Stimulated activated CD4-positive, alpha-beta T cell treated with anti-CD3 and anti-CD28 coated beads, Interleukin-2, amount 100 ng/mL, for 24 hours (primary cell): Measurements from ENCODE around the gene SUV39H1.
"Not testable (repeated sequence)": the region's sequence is repeated elsewhere in the genome, so short reads cannot be mapped to it uniquely, and the experiment has no call there.

Experiments
- DNase-seq, 2 donors: peaks; one replicate each; pipeline ENCODE4 v3.0.0-alpha.2; 2020

SUV39H1 gene

DNA sequence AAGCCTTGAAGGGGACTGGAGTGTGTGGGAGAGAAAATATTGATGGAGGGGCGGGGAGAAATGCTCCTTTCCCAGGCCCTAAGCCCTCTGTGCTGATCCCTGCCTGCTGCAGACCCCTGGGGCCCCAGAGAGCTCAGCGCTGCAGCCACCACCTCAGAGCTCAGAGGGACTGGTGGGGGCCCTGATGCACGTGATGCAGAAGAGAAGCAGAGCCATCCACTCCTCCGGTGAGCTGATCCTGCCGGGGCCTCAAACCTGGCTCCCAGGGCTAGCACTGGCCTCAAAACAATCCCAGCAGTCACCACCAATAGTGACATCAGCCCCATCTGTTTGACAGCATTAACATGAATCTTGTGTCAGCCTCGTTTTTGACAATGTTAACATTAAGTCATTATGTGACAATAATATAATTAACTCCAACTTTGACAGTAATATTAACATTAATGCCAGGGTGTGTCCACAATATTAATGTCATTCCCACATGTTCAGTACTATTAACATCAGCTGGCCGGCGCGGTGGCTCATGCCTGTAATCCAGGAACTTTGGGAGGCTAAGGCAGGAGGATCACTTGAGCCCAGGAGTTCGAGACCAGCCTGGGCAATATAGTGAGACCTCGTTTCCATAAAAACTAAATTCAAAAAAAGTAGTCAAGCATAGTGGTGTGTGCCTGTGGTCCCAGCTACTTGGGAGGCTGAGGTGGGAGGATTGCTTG, 7.2 kb upstream of the SUV39H1 start:
- no peak for DNase-seq

DNA sequence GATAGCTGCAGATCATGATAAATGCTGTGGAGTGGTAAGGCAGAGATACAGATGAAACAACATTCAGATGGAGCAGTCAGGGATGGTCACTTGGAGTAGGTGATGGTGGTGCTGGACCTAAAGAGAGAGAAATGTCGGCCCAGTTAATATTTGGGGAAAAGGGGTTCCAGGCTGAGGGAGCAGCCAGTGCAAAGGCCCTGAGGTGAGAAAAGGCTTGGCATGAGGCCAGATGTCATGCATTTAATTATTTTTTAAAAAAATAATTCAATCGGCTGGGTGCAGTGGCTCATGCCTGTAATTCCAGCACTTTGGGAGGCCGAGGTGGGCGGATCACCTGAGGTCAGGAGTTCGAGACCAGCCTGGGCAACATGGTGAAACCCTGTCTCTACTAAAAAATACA, 4.8 kb upstream of the SUV39H1 start:
- not testable (repeated sequence) for DNase-seq

DNA sequence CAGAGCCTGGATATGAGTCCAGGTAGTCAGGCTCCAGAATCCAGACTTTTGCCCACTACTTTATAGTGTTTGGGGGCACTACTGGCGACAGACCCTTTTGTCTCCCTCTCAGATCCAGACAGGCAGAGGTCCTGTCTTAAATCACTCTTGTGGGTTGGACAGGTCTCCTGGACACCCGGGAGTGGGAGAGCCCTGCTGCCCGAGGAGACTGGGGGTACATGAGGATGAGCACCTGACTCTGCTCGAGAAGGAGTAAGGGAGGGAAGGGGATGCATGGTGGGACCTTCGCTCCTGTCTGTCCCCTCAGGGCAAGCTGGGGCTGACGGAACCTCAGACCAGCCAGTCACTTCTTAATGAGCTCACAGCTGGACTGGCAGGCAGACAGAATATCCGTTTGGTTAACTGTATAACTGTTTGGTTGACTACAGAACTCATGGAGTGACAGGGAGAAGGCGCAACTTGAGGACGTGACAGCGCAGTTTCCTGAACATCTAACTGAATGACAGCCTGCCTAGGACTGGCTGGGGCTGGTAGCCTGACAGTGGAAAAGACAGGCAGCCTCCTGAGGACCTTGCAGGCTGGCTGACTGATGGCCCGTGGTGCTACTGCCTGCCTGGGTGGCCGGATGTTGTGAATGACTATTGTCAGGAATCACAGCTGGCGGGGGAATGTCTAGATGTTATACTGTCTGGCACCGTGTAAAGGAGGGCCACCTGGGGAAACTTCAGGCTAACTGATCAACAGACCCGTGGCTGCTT, 1.6 kb upstream of the SUV39H1 start:
- no peak for DNase-seq

- DNase-seq: no peak
Measured at GRCh38 chrX:48695534-48695896, 1.0 kb upstream of the SUV39H1 start.

DNA sequence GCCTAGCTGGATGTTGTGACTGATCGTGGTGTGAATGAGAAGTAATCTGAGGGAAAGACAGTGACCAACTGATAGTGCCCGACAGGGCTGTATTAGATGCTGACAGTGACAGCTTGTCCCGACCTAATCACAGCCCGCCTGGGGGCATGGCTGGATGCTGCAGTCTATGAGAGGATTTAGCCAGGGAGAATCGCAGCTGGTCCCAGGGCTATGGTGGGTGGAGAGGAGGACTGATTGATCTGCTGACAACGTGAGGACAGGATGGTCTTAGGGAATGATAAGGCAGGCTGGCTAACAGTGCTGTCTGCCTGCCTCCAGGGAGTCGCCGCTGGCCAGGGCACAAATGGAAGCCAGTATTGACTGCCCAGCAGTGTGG, 621 bp upstream of the SUV39H1 start:
- no peak for DNase-seq

GRCh38 chrX:48696909-48697727, 584 bp downstream of the SUV39H1 start:
- DNase-seq: peak; percentile 37 to 62

DNA sequence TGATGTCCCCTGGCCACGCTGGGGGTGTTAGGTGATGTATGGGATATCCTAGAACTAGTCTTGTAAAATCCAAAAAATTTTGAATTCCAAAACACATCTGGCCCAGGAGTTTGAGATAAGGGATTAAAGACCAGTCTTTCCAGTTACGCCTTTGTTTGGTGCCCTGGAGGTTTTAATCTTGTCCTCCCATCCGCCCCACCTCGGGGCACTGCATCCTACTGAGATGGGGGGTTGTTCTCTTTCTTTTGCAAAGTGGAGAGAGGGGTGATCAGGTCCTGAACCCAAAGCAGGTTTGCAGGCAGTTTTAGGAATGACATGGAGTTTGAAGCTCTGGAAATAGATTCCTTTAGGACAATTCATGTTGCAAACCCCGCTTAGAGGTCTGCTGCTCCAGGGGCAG, 1.8 kb downstream of the SUV39H1 start:
- no peak for DNase-seq

GRCh38 chrX:48700246-48700645, 3.7 kb downstream of the SUV39H1 start:
- DNase-seq: no peak

- DNase-seq: no peak
Measured at GRCh38 chrX:48700951-48701653, 4.6 kb downstream of the SUV39H1 start.

DNA sequence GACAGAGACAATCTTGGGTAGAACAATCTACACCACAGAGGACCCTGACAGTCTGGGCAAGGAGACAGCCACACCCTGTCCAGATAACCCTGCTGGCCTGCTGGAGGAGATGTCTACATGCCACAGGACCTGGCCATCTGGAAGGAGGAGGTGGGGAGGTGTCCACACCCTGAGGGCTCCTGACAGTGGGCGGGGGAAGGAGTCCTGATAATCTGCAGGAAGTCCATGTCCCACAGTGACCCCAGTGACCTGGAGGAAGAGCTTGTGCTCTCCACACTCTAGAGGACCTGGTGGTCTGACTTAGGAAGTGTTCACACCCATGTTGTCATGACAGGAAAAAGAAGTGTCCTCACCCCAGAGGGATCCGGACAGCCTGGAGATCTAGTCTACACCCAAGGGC, 5.5 kb downstream of the SUV39H1 start:
- DNase-seq: no peak

GRCh38 chrX:48702716-48703115, 6.2 kb downstream of the SUV39H1 start:
- DNase-seq: no peak

DNA sequence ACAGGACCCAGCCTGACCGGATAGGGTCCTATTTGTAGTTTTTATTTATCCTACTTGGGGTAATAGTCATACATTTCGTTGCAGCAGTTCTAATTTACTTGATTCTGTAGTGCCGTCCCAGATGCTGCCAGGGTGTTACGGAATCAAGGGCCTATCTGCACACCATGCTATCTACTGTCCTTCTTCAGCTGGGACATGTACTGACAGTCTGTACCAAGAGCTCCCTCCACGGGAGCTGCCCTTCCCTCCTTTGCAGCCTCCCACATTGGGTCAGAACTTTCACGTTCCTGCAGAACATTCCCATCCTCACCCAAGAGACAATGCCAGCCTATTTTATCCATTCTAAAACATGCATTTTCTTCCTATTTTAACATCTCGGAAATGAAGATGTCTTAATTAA, 6.7 kb downstream of the SUV39H1 start:
- DNase-seq: no peak

DNA sequence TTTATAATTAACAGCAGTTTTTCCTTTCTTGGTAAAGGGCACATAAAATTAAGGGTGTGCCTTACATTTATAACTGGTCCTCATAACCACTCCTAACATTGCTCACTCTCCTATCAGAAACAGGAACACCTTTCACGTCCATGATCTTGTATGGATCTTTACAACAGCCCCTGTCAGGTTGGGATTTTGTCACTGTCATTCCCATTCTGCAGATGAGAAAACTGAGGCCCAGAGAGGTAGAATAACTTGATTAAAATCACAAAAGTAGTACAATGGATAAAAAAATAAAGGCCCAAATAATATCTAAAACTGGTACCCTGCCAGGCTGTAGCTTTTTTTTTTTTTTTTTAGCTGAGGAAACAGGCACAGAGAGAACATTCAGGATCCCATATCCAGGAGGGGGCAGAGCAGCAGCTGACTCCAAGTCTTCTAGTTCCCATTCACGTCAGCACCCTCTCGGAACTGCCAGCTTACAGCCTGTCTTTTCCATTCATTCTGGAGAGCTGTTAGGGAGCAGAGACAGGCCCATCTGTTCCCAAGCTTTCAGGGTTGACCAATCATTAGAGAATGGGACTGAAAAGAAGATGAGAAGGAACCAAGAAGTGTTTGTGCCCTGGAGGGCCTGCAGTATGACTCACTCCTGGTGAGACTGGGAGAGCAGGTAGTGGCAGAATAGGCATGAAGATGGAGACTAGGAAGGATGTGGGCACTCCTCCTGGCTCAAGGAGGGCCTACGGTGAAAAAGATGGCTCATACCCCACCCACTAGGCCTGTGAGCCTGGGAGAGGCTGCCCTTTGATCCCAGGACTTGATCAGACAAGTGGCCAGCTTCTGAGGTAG, 7.3 kb downstream of the SUV39H1 start:
- DNase-seq: no peak

- DNase-seq: no peak
Measured at GRCh38 chrX:48705871-48706270, 9.3 kb downstream of the SUV39H1 start.

- DNase-seq: no peak
Measured at GRCh38 chrX:48709522-48710112, 13.1 kb downstream of the SUV39H1 start.

DNA sequence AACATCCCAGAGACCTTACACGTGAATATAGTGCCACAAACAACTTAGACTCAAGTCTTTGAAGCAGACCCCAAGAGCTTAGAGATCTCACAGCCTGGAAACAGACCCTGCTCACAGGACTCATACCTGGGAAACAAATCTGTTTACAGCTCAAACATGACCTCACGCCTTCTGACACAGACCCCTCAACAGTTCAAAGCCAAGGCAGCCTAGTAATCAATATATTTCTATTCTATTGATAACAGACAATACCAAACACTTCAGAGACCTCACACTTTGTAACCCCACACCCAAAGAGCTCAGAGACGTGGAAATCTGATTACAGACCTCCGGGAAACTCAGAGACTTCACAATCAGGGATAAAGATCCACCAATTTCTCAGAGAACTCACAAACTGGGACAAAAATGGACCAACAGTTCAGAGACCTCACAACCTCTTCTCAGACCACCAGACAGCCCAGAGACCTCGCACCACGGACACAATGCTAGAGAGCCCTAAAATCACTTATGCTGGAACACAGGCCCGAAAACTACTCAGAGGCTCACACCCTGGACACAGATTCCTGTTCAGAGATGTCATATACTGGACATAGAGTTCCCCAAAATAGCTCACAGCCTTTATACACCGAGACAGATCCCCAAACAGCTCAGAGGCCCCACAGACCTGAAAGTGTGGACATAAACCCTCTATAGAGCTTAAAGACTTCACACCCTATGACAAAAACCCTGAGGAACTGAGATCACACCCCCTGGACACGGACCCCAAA, 14.8 kb downstream of the SUV39H1 start:
- no peak for DNase-seq

- DNase-seq: no peak
Measured at GRCh38 chrX:48711929-48712505, 15.5 kb downstream of the SUV39H1 start.

GRCh38 chrX:48713847-48714246, 17.3 kb downstream of the SUV39H1 start:
- no peak for DNase-seq

GRCh38 chrX:48714573-48714972, 18.0 kb downstream of the SUV39H1 start:
- DNase-seq: no peak

- DNase-seq: no peak
Measured at GRCh38 chrX:48715072-48715471, 18.5 kb downstream of the SUV39H1 start.
